NCI-H1694 (cell line): ENCODE results near the gene CLDN11.

Source experiments
- DNase-seq: peaks from one replicate; lab custom pipeline; 2025; lab: John Stamatoyannopoulos, UW

CLDN11 gene

DNA sequence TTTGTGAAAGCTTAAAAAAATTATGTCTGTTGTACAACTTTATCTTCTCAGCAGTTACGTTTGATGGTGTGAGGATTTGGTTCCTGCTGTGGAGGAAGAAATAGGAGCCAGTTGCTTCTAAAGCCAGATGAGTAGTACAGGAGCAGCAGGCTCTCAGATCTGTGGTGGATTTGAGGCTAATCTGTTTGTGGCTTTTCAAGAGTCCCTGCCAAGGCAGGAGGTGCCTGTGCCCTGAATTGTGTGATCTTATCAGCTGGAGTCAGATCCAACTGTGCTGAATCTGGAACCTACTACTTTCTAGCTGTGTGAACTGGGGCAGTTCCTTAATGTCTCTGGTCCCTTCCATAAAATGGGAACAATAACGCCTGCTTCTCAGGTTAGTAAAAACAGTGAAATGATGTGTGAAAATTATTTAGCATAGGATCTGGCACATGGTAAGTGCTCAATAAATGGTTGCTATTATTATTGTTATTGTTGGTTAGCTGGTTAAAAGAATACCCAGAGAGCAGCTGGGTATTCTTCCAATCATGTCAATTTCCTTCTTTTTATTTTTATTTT lies 7.7 kb downstream of the CLDN11 start:
- DNase-seq, result no peak

GRCh38 chr3:170428095-170428494 lies 9.4 kb downstream of the CLDN11 start:
- no peak for DNase-seq

- DNase-seq, result no peak
Observed at GRCh38 chr3:170429050-170429449, 10.4 kb downstream of the CLDN11 start.

DNA sequence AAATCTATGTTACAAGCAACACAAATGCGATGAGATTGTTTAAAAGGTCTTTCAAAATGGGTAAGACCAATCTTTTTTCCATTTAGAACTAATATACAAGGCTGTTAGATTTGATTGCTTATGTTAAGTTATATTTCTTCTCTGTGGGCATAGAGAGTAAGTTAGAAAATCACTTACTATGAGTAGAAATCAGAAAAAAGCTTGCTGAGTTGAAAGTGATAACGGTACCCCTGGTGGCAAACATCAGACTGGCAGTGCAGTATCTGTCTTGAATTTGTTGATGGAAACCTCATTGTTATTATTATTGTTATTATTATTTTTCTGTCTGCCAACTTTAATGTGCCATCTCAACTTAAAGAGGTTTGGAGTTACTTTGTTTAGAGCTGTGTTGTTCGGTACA lies 12.4 kb downstream of the CLDN11 start:
- DNase-seq, result no peak

GRCh38 chr3:170432416-170432815 lies 13.7 kb downstream of the CLDN11 start:
- no peak for DNase-seq

GRCh38 chr3:170436697-170437096 lies 18.0 kb downstream of the CLDN11 start:
- DNase-seq, result no peak

DNA sequence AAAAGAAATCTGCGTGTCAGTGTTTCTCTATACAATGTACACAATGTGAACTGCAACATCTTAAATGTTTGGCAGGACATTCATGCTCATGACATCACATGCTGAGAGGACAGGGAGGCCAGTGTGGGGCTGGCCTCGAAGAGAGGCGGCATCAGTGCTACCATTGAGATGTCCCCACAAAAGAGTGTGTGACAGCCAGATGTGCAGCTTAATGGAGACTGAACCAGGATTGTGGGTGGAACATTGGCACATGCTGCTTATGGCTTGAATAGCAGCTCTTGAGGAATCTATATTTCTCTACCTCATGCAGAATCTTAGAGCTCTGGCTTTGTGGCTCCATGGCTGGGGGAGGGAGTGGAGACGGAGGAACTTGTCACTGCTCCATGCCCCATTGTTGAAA lies 18.5 kb downstream of the CLDN11 start:
- DNase-seq, result no peak

DNA sequence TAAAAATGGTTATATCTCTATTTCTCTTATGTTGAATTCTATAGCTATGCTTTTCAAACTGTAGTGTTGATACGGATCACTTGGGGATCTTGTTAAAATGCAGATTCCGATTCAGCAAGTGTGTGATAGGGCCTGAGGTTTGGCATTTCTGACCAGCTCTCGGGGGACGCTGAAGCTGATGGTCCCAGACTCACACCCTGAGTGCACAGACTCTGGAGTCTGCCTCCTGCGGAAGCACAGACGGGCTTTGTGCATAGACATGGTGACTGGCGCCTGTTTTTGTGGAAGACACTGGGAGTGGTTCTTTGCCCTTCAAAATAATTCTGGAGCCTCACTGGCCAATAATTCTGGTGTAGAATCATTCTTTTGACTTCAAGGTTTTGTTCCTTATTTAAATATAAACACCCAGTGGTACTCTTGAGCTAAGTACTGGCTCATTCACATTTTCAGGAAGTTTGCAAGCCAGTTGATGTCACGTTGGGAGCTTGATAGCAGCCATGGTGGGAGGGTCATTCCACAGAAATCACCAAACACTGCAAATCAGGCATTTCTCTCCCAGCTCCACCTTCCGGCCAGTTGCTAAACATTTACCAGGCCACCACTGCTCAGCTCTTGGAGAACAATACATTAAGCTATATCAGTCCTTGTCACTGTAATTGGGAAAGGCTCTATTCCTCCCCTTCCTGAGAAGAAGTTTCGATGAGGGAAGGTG lies 19.2 kb downstream of the CLDN11 start:
- no peak for DNase-seq

DNA sequence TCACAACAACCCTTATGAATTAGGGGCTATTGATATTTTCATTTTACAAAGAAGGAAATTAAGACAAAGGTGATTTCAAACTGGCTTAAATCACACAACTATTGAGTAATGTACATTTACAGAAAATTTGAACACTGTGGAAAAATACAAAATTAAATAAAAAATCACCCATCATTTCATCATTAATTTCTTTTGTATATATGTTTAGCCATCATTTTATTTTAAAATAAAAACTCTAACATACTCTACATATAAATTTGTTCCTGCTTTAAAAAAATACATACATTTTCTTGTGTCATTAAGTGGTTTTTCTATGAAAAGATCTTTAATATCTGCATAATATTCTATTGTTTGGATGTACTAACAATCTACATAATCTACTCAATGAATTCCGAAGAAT lies 20.2 kb downstream of the CLDN11 start:
- no peak for DNase-seq

- DNase-seq, result no peak
Observed at GRCh38 chr3:170440344-170440743, 21.7 kb downstream of the CLDN11 start.

DNA sequence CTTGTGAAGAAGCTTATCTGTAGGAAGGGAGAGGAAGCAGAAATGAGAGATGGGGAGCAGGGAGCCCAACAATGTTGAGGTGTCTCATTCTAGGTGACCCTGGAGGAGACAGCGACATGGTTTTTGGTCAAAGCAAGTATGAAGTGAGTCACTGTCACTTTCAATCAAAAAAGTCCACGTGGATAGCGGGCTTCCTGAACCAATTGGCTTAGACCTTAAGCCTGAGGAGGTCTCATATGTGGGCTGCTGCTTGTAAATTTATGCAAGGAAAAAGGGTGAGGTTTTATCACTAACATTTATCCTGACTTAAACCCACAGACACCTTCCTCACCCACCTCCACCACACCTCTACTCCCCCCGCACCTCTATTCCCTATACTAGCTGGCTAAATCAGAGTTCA lies 22.7 kb downstream of the CLDN11 start:
- no peak for DNase-seq

- no peak for DNase-seq
Observed at GRCh38 chr3:170442947-170443346, 24.3 kb downstream of the CLDN11 start.

GRCh38 chr3:170443457-170443856 lies 24.8 kb downstream of the CLDN11 start:
- DNase-seq, result no peak

- DNase-seq, result no peak
Observed at GRCh38 chr3:170448584-170448983, 29.9 kb downstream of the CLDN11 start.

DNA sequence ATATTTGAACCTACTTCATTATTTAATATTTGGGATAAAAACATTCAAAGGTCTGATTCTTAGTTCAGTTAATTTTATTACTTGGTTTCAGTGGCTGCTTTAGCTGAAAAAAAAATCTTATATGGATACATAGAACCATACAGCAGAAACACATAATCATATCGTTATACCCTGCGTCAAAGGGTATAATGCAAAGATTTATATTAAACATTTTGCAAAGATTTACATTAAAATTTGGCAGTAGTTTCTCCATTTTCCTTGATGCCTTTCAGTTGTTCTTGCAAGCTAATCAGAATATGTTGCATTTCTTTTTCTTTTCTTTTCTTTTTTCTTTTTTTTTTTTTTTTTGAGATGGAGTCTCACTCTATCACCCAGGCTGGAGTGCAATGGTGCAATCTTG lies 31.4 kb downstream of the CLDN11 start:
- no peak for DNase-seq

- no peak for DNase-seq
Observed at GRCh38 chr3:170454509-170454908, 35.8 kb downstream of the CLDN11 start.

GRCh38 chr3:170458285-170458684 lies 39.6 kb downstream of the CLDN11 start:
- DNase-seq, result no peak

GRCh38 chr3:170463011-170463410 lies 44.3 kb downstream of the CLDN11 start:
- no peak for DNase-seq

GRCh38 chr3:170465955-170466354 lies 47.3 kb downstream of the CLDN11 start:
- DNase-seq, result no peak

- no peak for DNase-seq
Observed at GRCh38 chr3:170467007-170467406, 48.3 kb downstream of the CLDN11 start.

GRCh38 chr3:170467571-170468147 lies 49.0 kb downstream of the CLDN11 start:
- DNase-seq, result no peak

DNA sequence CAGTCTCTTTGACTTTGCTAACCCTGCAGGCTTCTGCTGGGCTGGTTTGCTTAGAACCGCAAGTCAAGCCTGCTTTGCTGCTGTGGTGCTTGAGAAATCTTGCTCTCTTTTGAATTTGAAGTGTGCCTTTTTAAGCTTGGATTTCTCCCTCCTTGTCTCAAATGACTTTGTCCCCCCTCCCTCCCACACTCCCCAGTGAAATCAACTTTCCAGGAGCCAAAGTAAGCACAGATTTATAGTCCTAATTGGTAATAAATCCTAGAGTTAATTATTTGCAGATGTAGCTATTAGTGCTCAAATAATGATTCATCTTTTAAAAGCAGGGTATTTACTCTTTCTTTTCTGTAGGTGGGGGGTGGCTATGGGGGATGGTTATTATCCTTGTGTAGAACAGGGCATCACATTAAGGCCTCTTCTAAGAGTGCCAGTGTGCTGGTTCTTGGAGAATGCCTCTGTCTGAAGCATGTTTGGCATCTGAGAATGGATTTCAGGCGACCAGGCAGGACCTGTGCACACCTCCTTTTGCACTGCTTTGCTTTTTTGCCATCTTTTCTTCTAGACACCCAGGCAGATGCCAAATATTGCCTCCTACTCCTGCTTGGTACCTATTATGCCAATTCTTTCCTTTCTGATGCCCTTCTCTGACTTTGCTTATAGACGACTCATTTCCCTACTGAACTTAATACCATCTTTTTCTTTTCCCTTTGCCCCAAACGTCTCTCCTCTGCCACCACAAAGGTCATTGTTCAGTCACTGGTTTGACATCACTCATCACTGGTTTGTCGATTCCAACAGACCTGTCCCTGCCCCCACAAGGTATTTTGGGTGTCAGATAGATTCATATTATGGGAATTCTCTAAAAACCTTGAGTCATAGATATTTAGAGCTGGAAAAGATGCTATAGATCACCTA lies 50.7 kb downstream of the CLDN11 start:
- DNase-seq, result no peak
